GM19328 (cell line): ENCODE measurements around the gene AURKB.
"Not testable (repeated sequence)": the region's sequence is repeated elsewhere in the genome, so short reads cannot be mapped to it uniquely, and the experiment has no call there.

Experiments
- ATAC-seq: cut with Tn5 transposase; IDR thresholded peaks from one replicate; pipeline ENCODE4 v1.9.1; 2021; ENCODE audit warnings: mild to moderate bottlenecking, moderate library complexity; ENCODE audit not compliant: unreplicated experiment

Gene AURKB

GRCh38 chr17:8189041-8189710 is 21.2 kb downstream of the AURKB start:
- no peak for ATAC-seq

DNA sequence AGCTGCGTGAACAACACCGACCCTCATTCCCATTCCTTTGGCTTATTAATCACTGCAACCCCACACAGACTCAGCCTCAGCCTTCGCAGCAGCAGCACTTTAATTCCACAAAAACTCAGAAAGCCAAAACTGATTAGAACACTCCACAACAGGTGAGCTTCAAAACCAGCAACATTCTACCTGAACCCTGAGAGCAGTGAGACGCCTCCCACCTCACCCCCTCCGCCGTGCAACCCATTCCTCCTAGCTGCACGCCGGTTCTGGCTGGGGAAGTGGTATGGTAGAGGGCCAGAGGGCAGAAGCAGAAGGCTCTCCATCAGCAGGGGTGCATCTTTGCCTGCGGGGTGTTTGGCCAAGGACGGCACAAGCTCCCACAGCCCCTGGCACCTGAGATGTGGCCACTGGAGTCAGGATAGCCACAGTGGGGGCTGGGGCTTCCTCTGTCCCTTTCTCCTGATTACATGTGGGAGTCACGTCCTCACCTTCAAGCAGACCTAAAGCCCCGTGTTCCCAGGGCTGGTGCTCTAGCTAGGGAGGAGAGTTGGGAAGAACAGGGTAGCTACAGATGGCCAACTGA is 22.0 kb downstream of the AURKB start:
- no peak for ATAC-seq

- ATAC-seq = peak; percentile 24
These were observed 22.7 kb downstream of the AURKB start for GRCh38 chr17:8187517-8188262.

DNA sequence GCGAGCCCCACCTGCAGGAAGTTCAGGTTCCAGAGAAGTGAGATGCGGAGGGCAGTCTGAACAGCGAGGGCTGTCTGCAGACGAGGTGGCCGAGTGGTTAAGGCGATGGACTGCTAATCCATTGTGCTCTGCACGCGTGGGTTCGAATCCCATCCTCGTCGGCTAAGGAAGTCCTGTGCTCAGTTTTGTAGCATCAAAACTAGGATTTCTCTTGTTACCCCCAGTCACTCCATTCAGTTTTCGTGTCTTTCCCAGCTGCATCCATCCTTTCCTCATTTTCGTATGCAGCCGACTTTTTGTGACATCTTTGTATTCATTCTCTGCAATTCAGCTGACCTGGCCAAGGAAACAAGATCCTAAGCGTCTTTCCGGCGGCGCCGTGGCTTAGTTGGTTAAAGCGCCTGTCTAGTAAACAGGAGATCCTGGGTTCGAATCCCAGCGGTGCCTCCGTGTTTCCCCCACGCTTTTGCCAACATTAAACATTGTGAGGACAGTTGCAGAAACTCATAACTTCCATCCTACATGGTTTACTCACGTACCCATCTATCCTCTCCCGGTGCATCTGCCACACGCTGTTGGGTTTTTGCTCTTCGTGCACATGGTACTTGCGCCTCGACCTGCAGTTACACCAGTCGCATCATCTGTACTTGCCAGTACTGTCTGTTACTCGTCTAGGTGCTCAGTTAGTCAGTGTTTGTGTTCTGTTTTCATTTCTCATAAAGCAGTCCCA is 23.4 kb downstream of the AURKB start:
- ATAC-seq = peak; percentile 14

- no peak for ATAC-seq
These were observed 24.0 kb downstream of the AURKB start for GRCh38 chr17:8186446-8186786.

GRCh38 chr17:8185582-8186445 is 24.6 kb downstream of the AURKB start:
- no peak for ATAC-seq

GRCh38 chr17:8176998-8177731 is 33.2 kb downstream of the AURKB start:
- no peak for ATAC-seq

- no peak for ATAC-seq
These were observed 34.0 kb downstream of the AURKB start, which contains the start of gene TMEM107 for GRCh38 chr17:8176197-8176940. TSS of gene TMEM107 (minus strand) at chr17:8176380. CDS start at chr17:8176286, 94 bp downstream.

DNA sequence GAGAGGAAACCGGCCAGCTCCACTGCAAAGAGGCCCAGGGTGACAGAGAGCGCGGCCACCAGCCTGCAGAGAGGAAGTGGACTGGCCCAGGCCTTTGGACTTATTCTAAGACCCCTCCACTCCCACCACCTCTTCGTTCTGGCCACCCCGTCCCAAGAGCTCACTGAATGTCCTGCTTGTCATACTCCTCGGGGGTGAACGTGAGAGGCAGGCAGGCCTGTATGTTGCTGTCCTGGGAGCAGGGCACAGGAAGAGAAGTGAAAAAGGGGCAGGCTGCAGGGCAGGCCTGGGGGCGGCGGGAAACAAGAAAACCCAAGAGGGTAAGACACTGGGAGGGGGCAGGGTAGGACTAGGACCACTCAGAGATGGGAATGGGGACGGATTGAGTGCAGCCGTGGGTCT is 34.6 kb downstream of the AURKB start:
- no peak for ATAC-seq

- ATAC-seq = no peak
These were observed 36.5 kb downstream of the AURKB start for GRCh38 chr17:8173871-8174322.

DNA sequence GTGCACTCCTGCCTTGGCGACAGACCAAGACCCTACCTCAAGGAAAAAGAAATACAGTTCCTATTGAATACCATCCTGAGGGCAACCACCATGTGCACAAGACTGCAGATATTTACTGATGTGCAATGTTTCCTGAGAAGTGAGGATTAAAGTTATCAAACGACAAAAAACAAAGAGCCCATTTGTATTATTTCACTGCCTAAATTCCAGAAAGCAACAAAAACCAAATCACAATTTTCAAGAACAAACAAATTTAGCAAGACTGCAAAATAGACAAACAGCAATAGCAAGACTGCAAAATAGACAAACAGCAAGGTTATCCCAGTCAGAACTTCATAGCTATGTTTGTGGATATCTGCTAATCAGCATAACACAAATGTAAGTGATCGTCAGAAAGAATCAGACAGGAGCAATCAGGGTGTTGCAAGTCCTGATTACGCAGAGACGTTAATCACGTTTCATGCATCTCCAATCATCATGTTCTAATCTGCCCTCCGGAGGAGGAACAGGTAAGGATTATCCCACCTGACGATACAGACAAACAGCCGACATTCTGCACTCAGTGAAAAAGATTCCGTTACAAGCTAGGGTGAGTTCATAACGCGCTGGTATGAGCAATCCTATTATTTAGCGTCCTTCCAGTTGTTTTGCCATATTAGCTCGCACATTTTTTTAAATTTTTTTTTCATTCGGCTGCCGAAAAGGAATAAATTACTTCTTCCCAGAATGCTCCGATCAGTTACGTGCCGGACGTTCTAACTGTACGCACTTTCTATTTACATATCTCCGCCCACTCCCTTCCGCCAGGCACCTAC is 37.1 kb downstream of the AURKB start:
- peak; percentile 72 for ATAC-seq

DNA sequence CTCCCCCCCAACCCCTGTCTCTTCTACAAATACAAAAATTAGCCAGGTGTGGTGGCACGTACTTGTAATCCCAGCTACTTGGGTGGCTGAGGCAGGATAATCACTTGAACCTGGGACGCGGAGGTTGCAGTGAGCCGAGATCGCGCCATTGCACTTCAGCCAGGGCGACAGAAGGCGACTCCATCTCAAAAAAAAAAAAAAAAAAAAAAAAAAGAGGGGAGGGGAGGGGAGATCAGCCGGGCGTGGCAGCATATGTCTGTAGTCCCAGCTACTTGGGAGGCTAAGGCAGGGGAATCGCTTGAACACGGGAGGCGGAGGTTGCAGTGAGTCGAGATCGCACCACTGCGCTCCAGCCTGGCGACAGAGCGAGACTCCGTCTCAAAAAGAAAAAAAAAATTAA is 40.2 kb downstream of the AURKB start:
- not testable (repeated sequence) for ATAC-seq

- ATAC-seq = no peak
These were observed 42.8 kb downstream of the AURKB start for GRCh38 chr17:8167526-8167925.

DNA sequence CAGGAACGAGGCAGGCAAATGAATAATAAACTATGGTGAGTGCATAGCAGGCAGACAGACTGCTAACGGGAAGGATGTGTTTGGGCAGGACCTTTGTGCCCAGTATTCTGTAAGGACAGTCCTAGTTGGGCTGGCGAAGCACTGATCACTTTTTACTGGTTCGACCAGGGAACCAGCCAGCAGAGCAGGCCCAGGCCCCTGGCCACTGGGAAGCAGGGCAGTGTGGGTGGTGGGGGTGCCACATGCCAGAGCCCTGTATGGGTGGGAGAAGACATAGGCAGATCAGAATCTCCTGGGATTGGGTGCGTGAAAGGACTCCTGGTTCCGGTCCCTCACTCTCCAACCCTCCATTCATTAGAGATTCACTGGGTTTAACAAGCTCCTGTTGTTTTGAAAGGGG is 43.6 kb downstream of the AURKB start:
- ATAC-seq = no peak

DNA sequence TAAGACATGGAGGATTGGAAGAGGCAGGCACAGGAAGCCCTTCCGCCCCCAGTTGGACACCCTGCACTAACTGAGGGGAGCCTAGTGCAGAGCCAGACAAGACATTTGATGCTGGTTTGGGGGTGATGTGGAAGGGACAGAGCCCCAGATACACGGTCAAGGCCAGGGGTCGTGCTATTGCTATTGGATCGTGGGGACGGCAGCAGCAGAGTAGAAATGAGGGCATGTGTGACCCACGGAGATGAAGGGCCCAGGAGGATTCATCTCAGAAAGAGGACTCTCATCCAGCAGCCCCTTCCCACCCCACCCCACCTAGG is 45.6 kb downstream of the AURKB start:
- no peak for ATAC-seq

GRCh38 chr17:8163978-8164814 is 46.2 kb downstream of the AURKB start:
- no peak for ATAC-seq
